ENCODE measurements around the gene PLCD3. TPM values are rescaled to one million over a fixed set of nuclear protein-coding genes. Genes with fewer than 3 reads are reported as not detected.

PLCD3 gene
- polyA plus RNA-seq, 1 of the 3 experiments (the other 2 are of a cell fraction): 59.7 TPM

- H3K79me2 ChIP-seq (ENCODE audit: insufficient read depth): peaks cover 92% of the 10 kb centered on the region
- CTCF ChIA-PET: interaction anchor here (0.9 to 3.7 kb wide), 6 partner anchors 36 to 284 kb away, joined by 3 to 14 read pairs (median 4); no protein-coding TSS in a partner anchor
- peak overlapping the region; percentile 75; the same call in 1 of the 2 replicates for H3K4me2 ChIP-seq
- peaks cover 20% of the 10 kb centered on the region for H4K20me1 ChIP-seq (ENCODE audit: insufficient read depth)
- DNase-seq: no peak
- H3K9ac ChIP-seq: no peak overlapping the region
- H3K4me3 ChIP-seq (ENCODE audit: low read depth in 2 of 2, low read length in 1 of 2): no peak overlapping the region
- 0 out of 4 replicates have a peak overlapping the region, but pooled peaks of 1 of the 2 experiments have one; percentile 8 for H3K27ac ChIP-seq (ENCODE audit: low read depth in 2 of 2, low read length in 1 of 2)
- POLR2A ChIA-PET: no interaction called here
- H3K9me3 ChIP-seq: no peaks in the 10 kb centered on the region
- no peak overlapping the region for H2AFZ ChIP-seq (ENCODE audit: low read depth)
- H3K9me2 ChIP-seq: no peaks in the 10 kb centered on the region
- peaks cover 7% of the 10 kb centered on the region in 2 experiments; a peak in 2 of 4 replicates for H3K4me1 ChIP-seq (ENCODE audit: control insufficient read depth in 1 of 2, insufficient read depth in 2 of 2, low read depth in 1 of 2, low read length in 1 of 2)
- no peaks in the 10 kb centered on the region for H3K27me3 ChIP-seq (ENCODE audit: insufficient read depth)
- H3F3A ChIP-seq (replicated peaks; ENCODE audit: insufficient read depth): peaks cover 8% of the 10 kb centered on the region
- 95% methylated on average over 1 of the region's 1 CpG for WGBS (ENCODE audit: low lambda C conversion rate)
- peaks cover 2 to 17% of the 10 kb centered on the region in 2 experiments for H3K36me3 ChIP-seq (replicated peaks in 1 of 2; ENCODE audit: control insufficient read depth in 1 of 2, insufficient read depth in 2 of 2, low read length in 1 of 2)
- TF ChIP-seq TEAD4 (IDR thresholded peaks at IDR 0.05; ENCODE audit: borderline replicate concordance, insufficient read depth): no peak
- no peak for TF ChIP-seq MEF2A (IDR thresholded peaks at IDR 0.05; ENCODE audit: borderline replicate concordance, low read depth)
- TF ChIP-seq FOXM1 (IDR thresholded peaks at IDR 0.05; ENCODE audit: low read depth): no peak
- TF ChIP-seq NFIC (IDR thresholded peaks at IDR 0.05; ENCODE audit: borderline replicate concordance): no peak
- TF ChIP-seq SMC3 (IDR thresholded peaks at IDR 0.05; ENCODE audit: low read depth, low read length): no peak
- TF ChIP-seq RFX5 (IDR thresholded peaks at IDR 0.05; ENCODE audit: low read length): no peak
- TF ChIP-seq POLR2AphosphoS5 (IDR thresholded peaks at IDR 0.05; ENCODE audit: low read depth, low read length): no peak
- TF ChIP-seq ZBTB33 (IDR thresholded peaks at IDR 0.05; ENCODE audit: borderline replicate concordance, low read depth): no peak
- TF ChIP-seq YY1 (IDR thresholded peaks at IDR 0.05; ENCODE audit: low read depth): no peak
- no peak for TF ChIP-seq USF1 (IDR thresholded peaks at IDR 0.05; ENCODE audit: borderline replicate concordance, low read depth)
- no peak for TF ChIP-seq RAD21 (IDR thresholded peaks at IDR 0.05; ENCODE audit: low read length)
- no peak for TF ChIP-seq FOXJ3 (CRISPR knock-in tag; IDR thresholded peaks at IDR 0.05)
- TF ChIP-seq TAF1 (IDR thresholded peaks at IDR 0.05; ENCODE audit: borderline replicate concordance, low read depth, low read length): no peak
- TF ChIP-seq PBX3 (IDR thresholded peaks at IDR 0.05): no peak
These were observed 69.1 kb downstream of the PLCD3 start for GRCh38 chr17:45063198-45063597.
